Ureter (tissue), 1 donor: Measurements from ENCODE around the gene EPHA4. TPM values are rescaled to one million over a fixed set of nuclear protein-coding genes. Genes with fewer than 3 reads are reported as not detected.

ENCODE experiments used
- DNase-seq: peaks from one replicate; pipeline ENCODE4 v3.0.0-alpha.2; 2020; ENCODE audit warnings: low spot score
- total RNA-seq: library from RNA; stranded (reverse); gene quantifications from one replicate; pipeline ENCODE4 v1.2.4, GENCODE V29; 2023
- donor health status: DM: yes; HTN: yes; CAD: no.

EPHA4 gene
- total RNA-seq, 1 donor from 2014 or later: 32.6 TPM

DNA sequence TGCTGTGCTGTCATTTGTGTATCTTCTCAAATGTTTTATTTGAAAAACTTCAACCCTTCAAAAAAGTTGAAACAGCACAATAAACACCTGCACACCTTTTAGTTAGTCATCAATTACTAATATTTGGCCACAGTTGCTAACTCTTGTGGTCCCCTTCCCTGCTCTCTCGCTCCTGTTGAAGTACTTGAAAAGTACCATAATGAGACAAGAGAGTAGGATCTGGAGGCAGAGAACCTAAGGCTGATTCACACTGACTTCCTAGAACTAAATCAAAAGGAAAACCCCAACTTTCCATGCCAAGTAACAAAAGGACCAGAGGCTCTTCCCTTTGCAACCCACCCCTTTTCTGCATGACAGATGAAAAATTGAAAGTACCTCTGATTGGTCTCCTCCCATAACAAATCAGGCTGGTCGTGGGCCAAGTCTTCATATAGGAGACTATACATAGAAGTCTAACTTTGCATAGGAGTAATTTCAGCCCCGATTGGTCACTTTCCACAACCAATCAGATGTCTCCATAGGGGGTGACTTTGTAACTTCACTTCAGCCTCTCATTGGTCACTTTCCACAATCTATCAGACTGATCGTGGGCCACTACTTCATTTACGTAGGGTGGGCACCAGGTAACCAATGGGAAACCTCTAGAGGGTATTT is 179.7 kb downstream of the EPHA4 start:
- no peak for DNase-seq

- no peak for DNase-seq
These were observed 181.2 kb downstream of the EPHA4 start for GRCh38 chr2:221390878-221391277.

- DNase-seq: no peak
These were observed 182.2 kb downstream of the EPHA4 start for GRCh38 chr2:221389904-221390303.

DNA sequence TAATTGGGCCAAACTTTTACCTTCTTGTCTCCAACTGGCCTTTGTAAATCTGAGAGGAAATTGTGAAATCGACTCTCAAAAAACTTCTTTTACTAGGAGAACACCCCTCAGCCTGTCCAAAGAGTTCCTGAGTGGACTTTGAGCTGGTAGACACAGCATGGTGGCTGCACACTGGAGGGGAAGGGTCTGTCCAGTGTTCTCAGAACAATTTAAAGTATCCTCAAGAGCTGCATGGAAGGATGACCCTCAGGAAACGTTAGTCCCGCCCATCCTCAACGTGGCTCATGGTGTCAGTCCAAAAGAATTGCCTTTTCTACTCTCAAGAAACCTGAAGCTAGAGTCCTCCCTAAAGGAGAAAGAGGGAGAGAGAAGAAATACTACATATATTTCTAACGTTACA is 182.7 kb downstream of the EPHA4 start:
- DNase-seq: no peak

DNA sequence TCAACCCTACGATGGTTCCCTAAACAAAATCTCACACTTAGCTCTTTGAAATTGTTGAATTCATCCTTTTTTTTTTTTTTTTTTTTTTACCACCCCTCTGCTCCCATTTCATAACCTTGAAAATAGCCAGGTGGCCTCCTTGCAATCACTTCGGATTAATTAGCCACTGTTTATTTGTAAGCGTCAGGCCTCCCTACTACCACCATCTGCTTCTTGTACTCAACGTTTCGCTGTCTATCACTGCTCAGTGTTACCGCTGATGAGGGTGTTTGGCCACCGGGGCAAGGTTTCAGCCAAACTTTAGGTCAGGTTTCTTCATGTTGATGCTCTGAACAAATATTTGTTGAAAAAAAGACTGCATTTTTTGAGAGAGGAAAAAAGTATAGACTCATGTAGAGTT is 183.2 kb downstream of the EPHA4 start:
- no peak for DNase-seq

- DNase-seq: no peak
These were observed 186.4 kb downstream of the EPHA4 start for GRCh38 chr2:221385716-221386115.

DNA sequence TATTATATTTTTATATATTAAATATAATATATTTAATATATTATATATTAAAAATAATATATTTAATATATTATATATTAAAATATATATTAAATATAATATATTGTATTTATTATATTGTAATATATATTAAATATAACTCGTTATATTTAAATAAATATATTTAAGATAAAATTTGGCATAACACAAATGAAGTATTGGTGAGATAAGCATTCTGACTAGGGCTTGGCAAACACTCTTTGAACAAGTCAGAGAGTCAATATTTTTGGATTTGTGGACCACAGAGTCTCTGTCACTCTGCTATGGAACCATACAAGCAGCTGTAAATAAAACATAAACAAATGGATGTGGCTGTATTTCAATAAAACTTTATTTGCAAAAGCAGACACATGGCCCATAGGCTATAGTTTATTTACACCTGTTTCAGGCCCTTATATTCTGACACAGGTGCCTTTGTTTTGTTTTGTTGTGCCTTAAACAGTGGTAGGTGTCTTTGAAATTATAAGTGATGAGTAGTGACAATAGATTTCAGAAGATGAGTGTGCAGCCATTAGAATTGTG is 190.1 kb downstream of the EPHA4 start:
- no peak for DNase-seq

GRCh38 chr2:221380686-221381085 is 191.4 kb downstream of the EPHA4 start:
- no peak for DNase-seq

- DNase-seq: no peak
These were observed 192.0 kb downstream of the EPHA4 start for GRCh38 chr2:221380062-221380461.

- no peak for DNase-seq
These were observed 194.5 kb downstream of the EPHA4 start for GRCh38 chr2:221377597-221377996.

- no peak for DNase-seq
These were observed 195.0 kb downstream of the EPHA4 start for GRCh38 chr2:221377066-221377465.

DNA sequence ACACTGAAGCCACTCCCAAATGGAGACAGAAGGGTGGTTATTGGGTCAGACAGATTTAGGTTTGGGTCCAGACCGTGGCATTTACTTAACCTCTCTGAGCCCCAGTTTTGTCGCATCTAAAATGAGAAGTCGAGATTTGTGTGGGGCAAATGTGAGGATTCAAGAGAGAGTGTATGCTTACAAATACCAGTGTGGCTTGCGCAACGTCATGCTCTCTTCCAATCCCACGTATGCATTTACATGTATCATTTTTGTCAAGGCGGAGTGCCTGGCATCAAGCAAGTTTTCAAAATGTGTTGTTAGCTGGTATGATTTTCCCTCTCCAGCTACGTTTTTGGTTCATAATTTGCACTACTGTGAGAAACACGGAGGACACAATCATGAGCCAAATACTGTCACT is 197.9 kb downstream of the EPHA4 start:
- DNase-seq: no peak

- DNase-seq: no peak
These were observed 199.2 kb downstream of the EPHA4 start for GRCh38 chr2:221372907-221373306.

GRCh38 chr2:221372159-221372884 is 199.8 kb downstream of the EPHA4 start:
- DNase-seq: no peak

DNA sequence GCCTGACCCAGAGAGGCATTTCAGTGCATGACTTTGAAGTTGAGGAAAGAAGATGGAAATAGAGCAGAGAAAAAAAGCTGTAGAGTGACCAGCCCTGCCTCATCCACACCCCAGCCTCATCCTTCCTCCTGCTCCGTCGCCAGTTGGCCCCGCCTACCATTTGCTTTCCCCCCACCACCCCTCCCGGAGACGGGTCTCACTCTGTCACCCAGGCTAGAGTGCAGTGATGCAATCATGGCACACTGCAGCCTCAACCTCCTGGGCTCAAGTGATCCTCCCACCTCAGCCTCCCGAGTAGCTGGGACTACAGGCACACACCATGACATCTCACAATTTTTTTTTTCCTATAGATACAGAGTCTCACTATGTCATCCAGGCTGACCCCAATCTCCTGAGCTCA is 200.8 kb downstream of the EPHA4 start:
- no peak for DNase-seq

DNA sequence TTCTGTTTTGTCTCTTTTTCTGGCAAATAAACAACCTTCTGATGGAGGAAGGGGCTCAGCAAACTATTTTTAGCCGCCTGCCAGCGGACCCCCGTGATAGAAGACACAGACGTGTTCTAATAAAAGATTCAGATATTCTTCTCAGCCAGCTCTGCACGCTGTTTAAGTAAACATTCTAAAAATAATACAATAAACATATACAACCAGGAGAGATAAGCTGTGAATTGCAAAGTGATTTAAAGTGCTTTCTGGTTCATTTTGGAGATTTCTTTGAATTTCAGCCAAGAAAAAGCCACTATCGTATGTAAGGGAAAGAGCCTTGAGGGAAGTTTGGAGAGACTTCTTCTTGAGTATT is 201.3 kb downstream of the EPHA4 start:
- no peak for DNase-seq

DNA sequence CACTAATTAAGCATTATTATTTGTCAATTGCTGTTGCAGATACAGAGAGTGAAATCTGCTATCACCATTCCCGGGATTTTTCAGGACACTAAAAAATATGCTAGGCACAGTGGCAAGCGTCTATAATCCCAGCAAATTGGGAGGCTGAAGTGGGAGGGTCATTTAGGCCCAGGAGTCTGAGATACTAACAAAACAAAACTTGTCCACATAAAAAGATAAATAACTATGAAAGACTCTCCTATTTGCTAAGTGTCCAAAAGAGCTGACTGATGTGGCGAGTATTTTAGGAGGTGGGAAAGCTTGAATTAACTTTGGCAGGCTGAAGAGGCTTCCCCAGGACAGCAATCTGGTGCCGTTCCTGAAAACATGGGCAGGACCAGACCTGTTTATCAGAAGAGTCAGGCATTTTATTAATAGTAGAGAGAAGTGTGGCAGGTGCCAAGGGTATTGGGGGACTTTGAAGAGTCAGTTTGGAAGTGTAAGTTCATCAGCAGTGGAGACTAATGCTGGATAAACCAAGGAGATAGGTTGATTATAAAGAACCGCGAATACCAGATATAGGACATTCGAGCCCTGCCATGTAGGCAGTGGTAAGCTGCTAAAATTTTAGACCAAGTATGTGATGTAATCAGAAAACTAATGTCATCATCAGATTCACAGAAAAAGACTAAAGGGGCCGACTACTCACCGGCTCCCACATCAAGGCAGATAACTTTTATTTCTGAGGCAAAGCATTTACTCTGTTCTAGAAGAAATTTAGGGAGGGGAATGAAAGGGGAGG is 201.8 kb downstream of the EPHA4 start:
- no peak for DNase-seq
